Measurements from ENCODE around the gene PHIP.

PHIP gene

GRCh38 chr6:79009819-79010218 is 68.2 kb downstream of the PHIP start:
- DNase-seq (ENCODE audit: low spot score): no peak

DNA sequence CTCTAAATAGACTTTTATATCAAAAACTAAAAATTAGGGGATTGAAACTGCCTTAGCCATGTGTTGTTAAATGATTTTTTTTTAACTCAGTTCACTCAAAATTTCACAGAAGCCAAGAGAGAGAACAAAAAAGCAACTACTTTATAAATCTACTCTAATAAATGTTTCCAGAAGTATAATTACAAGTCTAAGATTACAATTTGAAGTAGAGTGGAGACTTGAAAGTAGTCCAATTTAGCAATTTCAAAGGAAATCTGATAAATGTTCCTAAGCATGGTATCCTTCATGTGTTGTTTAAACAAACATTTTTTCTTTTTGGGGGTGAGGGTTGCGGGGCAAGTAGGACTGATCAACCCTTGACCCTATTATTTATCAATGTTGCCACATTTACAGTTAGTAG is 72.6 kb downstream of the PHIP start:
- no peak for DNase-seq (ENCODE audit: low spot score)

DNA sequence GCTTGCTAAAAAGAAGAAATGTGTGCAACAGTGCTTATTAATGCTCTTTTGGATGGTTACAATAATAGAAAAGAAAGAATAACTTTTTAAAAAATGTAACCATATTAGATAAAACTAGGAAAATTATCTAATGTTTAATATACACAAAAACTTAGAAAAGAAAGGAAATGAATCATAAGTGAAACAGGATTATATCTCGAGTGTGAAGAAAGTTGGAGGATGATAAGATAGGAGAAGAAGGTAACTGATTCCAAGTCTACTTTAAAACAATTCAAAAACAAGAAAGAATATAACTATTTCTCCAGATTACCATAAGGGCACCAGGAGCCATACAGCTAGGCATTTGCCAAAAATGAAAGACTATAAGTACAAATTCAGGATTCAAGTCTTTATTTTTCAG is 73.0 kb downstream of the PHIP start:
- no peak for DNase-seq (ENCODE audit: low spot score)

DNA sequence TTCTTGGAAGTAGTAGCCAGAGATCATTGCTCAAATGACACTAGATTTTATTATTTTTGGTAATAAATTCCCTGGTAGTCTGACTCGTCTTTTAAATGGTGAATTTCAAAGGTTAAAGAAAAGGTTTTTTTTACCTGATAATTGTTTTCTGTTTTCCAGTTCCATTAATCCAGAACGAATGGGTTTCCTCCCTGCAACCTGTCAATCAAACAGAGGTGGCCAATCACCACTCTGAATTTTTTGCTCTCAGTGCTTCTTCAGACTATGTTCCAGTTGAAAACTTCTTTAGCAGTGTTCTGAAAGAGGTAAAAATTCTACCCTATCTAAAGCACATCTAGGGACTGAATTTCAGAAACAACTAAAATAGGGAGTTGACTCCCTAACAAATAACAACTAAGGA is 73.8 kb downstream of the PHIP start:
- DNase-seq (ENCODE audit: low spot score): no peak

DNA sequence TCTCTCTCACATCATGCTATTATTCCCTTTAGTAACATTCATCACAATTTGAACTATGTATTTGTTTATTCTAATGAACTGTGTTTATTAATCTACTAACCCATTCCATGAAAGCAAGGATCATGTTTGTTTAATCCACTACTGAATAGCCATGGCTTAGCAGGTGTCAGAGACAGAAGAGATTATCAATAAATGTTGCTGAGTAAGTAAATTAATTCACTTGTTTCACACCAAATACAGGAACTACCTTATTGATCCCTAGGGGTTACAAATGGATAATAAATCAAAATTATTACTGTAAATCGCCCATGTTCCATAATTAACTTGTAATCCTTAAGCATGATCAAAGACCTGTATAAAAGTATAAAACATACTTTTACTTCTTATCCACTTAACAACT is 76.6 kb downstream of the PHIP start:
- no peak for DNase-seq (ENCODE audit: low spot score)

- DNase-seq (ENCODE audit: low spot score): no peak
These were observed 78.3 kb downstream of the PHIP start for GRCh38 chr6:78999737-79000136.

GRCh38 chr6:78995946-78996345 is 82.1 kb downstream of the PHIP start:
- peak; percentile 2 for DNase-seq (ENCODE audit: low spot score)

DNA sequence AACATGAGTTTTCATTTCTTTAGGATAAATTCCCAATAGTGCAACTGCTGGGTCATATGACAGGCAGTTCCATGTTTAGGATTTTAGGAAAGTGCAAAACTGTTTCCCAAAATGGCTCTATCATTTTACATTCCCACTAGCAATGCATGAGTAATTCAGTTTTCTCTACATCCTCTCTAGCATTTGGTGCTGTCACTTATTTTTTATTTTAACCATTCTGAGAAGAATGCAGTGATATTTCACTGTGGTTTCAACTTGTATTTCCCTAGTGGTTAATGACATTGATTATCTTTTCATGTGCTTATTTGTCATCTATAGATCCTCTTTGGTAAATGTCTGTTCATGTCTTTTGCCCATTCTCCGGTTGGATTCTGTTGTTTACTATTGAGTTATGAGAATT is 82.7 kb downstream of the PHIP start:
- no peak for DNase-seq (ENCODE audit: low spot score)

- DNase-seq (ENCODE audit: low spot score): no peak
These were observed 84.1 kb downstream of the PHIP start for GRCh38 chr6:78993955-78994354.

DNA sequence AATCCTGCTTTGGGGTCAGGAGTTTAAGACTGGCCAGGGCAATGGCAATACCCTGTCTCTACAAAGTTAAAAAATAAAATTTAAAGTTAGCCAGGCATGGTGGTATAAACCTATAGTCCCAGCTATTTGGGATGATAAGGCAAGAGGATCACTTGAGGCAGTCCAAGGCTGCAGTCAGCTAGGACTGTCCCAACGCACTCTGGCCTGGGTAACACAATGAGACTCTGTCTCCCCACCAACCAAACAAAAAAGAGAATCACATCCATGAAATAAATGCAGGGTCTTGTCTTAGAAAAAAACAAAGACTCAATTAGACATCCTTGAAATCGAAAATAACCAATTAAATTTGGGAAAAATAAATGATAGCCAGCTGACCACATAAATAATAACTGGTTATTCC is 88.9 kb downstream of the PHIP start:
- no peak for DNase-seq (ENCODE audit: low spot score)

DNA sequence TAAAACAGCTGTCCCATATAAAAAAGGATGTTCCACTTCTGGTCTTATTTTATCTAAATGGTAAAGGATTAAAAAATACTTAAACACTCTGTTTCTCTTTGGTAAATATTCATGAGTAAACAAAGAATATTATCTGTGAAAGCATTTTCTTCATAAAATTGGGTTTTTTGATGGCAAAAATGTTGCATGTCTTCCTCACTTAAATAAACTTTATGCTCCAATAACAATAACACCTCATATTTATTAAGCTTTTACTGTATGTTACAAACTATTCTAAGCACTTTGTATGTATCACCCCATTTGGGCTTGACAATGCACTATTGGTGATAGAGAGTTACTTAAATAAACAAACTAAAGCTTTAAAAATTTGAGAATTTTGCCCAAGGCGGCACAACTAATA is 91.9 kb downstream of the PHIP start:
- DNase-seq (ENCODE audit: low spot score): no peak

- no peak for DNase-seq (ENCODE audit: low spot score)
These were observed 93.7 kb downstream of the PHIP start for GRCh38 chr6:78984225-78984950.

DNA sequence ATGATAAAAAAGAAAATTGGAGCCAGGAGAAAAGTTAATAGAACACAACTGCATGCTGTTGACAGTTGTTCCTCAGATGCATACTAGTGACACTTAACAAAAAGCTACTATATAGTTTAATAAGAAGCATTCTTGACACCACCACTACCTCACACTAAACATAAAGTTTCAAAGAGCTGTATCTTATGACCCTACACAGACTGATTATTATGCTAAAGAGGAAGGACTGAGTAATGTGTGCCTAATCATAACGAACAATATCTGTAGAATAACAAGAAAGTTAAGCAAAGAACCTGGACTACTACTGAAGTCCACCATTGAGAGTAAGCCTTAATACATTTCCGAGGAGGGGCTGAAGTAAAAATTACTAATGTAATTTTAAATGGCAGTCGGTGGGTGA is 110.9 kb downstream of the PHIP start:
- DNase-seq (ENCODE audit: low spot score): no peak

- DNase-seq (ENCODE audit: low spot score): no peak
These were observed 111.5 kb downstream of the PHIP start for GRCh38 chr6:78966542-78966941.

- no peak for DNase-seq (ENCODE audit: low spot score)
These were observed 115.6 kb downstream of the PHIP start for GRCh38 chr6:78962448-78962847.

GRCh38 chr6:78954740-78955139 is 123.3 kb downstream of the PHIP start:
- DNase-seq (ENCODE audit: low spot score): no peak

- no peak for DNase-seq (ENCODE audit: low spot score)
These were observed 124.3 kb downstream of the PHIP start for GRCh38 chr6:78953798-78954197.

- DNase-seq (ENCODE audit: low spot score): no peak
These were observed 125.7 kb downstream of the PHIP start for GRCh38 chr6:78952362-78952761.

DNA sequence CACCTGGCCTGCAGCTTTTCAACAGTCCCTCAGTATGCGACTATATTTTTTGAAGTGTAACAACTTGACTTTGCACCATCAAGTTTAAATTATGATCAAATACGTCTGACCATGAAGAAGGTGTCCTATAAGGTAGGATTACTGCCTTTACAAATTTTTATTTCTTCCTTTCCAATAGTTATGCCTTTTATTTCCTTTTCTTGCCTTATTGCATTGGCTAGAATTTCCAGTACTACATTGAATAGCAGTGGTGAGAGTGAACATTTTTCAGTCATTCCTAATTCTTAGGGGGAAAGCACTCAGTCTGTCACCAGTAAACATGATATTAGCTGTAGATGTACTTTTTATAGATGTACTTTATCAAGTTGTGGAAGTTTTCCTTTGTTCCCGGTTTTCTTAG is 129.3 kb downstream of the PHIP start:
- DNase-seq (ENCODE audit: low spot score): no peak

GRCh38 chr6:78947962-78948361 is 130.1 kb downstream of the PHIP start:
- DNase-seq (ENCODE audit: low spot score): no peak

DNA sequence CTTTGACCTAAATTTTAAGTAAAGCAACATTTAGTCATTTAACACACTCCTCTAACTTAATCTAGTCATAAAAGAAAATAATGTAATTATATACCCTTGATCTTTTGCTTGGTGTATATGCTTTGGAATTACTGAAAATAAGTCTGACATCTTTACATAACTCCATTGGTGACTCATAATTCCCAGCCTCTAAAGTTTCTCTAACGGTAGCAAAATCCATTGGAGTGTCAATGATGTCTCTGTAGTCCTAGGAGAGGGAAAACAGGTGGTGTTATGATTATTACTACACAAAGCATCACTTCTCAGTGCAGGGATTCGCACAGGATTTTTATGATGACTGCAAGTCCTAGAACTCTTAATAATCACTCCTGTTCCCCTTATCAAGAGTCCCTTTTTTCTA is 130.5 kb downstream of the PHIP start:
- no peak for DNase-seq (ENCODE audit: low spot score)

GRCh38 chr6:78942446-78942845 is 135.6 kb downstream of the PHIP start:
- peak; percentile 2 for DNase-seq (ENCODE audit: low spot score)

DNA sequence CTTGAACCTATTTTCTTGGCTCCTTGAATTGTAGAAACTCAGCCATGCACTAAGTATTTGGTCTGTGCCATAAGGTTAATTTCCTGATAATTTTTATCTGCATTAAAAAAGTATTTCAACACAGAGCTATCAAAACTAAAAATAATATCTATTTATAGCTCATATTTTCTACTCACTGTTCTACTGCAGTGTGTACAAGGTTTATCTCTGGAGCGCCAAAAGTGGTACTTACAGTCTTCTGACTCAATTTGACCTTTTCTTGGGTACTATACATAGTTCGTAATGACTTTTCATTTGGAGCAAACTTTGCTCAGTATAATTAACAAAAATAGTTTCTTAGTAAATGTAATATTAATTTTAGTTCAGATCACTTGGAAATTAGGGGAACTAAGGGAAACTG is 141.5 kb downstream of the PHIP start:
- no peak for DNase-seq (ENCODE audit: low spot score)

DNA sequence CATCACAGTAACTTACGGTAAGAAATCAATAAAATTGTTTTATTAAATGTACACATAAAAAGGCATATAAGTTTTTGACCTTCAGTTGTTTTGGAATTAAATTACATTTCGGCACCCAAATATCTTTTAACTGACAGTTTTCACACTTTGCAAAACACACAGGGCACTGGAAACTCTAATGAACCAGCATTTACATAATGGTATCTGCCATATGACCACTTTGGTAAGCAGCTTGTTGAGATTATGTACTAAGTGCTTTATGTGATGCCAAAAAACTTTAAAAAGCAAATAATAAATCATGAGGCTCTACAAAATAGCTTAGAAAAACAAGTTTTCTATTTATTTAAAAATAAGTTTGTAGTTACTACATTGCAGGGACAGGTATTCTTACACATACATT is 142.5 kb downstream of the PHIP start:
- DNase-seq (ENCODE audit: low spot score): no peak

DNA sequence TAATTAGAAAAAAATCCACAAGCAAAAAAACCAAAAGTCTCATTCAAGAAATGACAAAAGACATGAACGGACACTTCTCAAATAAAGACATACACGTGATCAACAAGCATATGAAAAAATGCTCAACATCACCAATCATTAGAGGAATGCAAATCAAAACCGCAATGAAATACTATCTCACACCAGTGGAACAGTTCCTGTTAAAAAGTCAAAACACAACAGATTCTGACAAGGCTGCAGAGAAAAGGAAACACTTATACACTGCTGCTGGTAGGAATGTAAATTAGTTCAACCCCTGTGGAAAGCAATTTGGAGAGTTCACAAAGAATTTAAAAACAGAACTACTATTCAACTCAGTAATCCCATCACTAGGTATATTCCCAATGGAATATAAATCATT is 152.7 kb downstream of the PHIP start:
- no peak for DNase-seq (ENCODE audit: low spot score)

All from AG08395 (cell line).